K562 (cell line): ENCODE measurements around the gene MYO1H. TPM values are rescaled to one million over a fixed set of nuclear protein-coding genes. Genes with fewer than 3 reads are reported as not detected.

Experiments
- BCLAF1 ChIP-seq, 2 experiments: fragments of 450-650 bp in 1 of 2; IDR thresholded peaks; 2 replicates each; pipeline ENCODE4 v1.6.1; 2011 to 2017; ENCODE audit warnings: low read depth in 2 of 2, antibody characterized with exemption in 1 of 2, borderline replicate concordance in 1 of 2, low read length in 1 of 2, mild to moderate bottlenecking in 1 of 2, mixed read lengths in 1 of 2; ENCODE audit not compliant: control insufficient read depth in 1 of 2
- CSDE1 ChIP-seq, 2 experiments: fragments of 450-650 bp; IDR thresholded peaks; 2 replicates each; pipeline ENCODE4 v1.6.1; 2016; ENCODE audit warnings: mild to moderate bottlenecking in 1 of 2
- E2F8 ChIP-seq: fragments of 450-650 bp; IDR thresholded peaks from 2 replicates; pipeline ENCODE4 v1.7.1; 2018; ENCODE audit warnings: mild to moderate bottlenecking, low read depth; ENCODE audit not compliant: partially characterized antibody
- EP300 ChIP-seq: IDR thresholded peaks from 2 replicates; pipeline ENCODE4 v1.6.1; 2012; ENCODE audit warnings: low read length, improper control_type of control experiment
- EP400 ChIP-seq: fragments of 450-650 bp; IDR thresholded peaks from 2 replicates; pipeline ENCODE4 v1.6.1; 2017; ENCODE audit warnings: antibody characterized with exemption, mild to moderate bottlenecking, moderate library complexity
- ETS1 ChIP-seq: conservative IDR thresholded peaks from 2 replicates; pipeline ENCODE4 v1.6.1; 2011; ENCODE audit warnings: low read depth, mild to moderate bottlenecking, low read length; ENCODE audit not compliant: control insufficient read depth
- FIP1L1 ChIP-seq: fragments of 200-400 bp; formaldehyde crosslinking; IDR thresholded peaks from 2 replicates; pipeline ENCODE4 v1.6.1; 2018; ENCODE audit warnings: mild to moderate bottlenecking, low read depth, low read length; ENCODE audit not compliant: poor library complexity, severe bottlenecking
- MYNN ChIP-seq, 2 experiments: sonication (generic); formaldehyde crosslinking in 1 of 2; IDR thresholded peaks; 2 replicates each; pipeline versions ENCODE4 v1.5.0 to v1.6.1; 2016 to 2020; ENCODE audit warnings: antibody characterized with exemption in 1 of 2, missing genetic modification reagents in 1 of 2
- RBM14 ChIP-seq: fragments of 200-400 bp; formaldehyde crosslinking; IDR thresholded peaks from 2 replicates; pipeline ENCODE4 v1.6.1; 2018; ENCODE audit warnings: low read depth, mild to moderate bottlenecking, low read length, moderate library complexity, borderline replicate concordance; ENCODE audit not compliant: insufficient read depth
- RHOXF2B ChIP-seq: fragments of 250-450 bp; sonication (Bioruptor Pico); conservative IDR thresholded peaks from 2 replicates; pipeline ENCODE4 v1.5.1; 2021
- SRSF1 ChIP-seq: fragments of 200-400 bp; formaldehyde crosslinking; IDR thresholded peaks from 2 replicates; pipeline ENCODE4 v1.6.1; 2017; ENCODE audit warnings: mild to moderate bottlenecking, low read depth, low read length, moderate library complexity
- ZBTB26 ChIP-seq: fragments of 450-650 bp; formaldehyde crosslinking; IDR thresholded peaks from 2 replicates; pipeline ENCODE4 v1.4.0; 2022; ENCODE audit warnings: missing genetic modification characterization
- ZNF124 ChIP-seq: sonication (generic); formaldehyde crosslinking; IDR thresholded peaks from 2 replicates; pipeline ENCODE4 v1.8.1; 2022; ENCODE audit warnings: missing genetic modification reagents
- ZNF197 ChIP-seq: fragments of 200-800 bp; sonication (Bioruptor generic); IDR thresholded peaks from 2 replicates; pipeline ENCODE4 v1.6.1; 2016; ENCODE audit warnings: low read depth, missing genetic modification characterization, missing compliant biosample characterization
- ZNF740 ChIP-seq, 3 experiments: fragments of 200-800 bp in 1 of 3; sonication (Bioruptor generic) in 1 of 3; sonication (generic) in 1 of 3; formaldehyde crosslinking in 1 of 3; IDR thresholded peaks; 2 replicates each; pipeline versions ENCODE4 v1.6.1 to v1.8.0; 2016 to 2022; ENCODE audit warnings: mild to moderate bottlenecking in 2 of 3, missing compliant biosample characterization in 2 of 3, missing genetic modification characterization in 2 of 3, missing genetic modification reagents in 1 of 3
- polyA plus RNA-seq, 8 experiments: library from polyadenylated mRNA; depleted of rRNA in 4 of 8; stranded (reverse) in 5 of 8; unstranded in 3 of 8; fragments of >200 nt; fragmentation: Nextera tagmentation in 2 of 8; fragmentation: Illumina TruSeq in 1 of 8; extraction: Ambion mirVana in 2 of 8; extraction: Trizol in 1 of 8; gene quantifications; 2 replicates each; pipeline versions ENCODE4 v1.2.1 to v1.2.3, GENCODE V29; 2011 to 2014; ENCODE audit warnings: inconsistent platforms in 1 of 8, missing spikeins in 1 of 8
- total RNA-seq, 7 experiments: library from RNA; depleted of rRNA in 6 of 7; stranded (reverse); fragments of >200 nt in 6 of 7; fragmentation: Illumina TruSeq in 2 of 7; extraction: Trizol in 2 of 7; gene quantifications; 2 replicates each; pipeline versions ENCODE4 v1.2.1 to v1.2.3, GENCODE V29; 2011 to 2021; ENCODE audit warnings: low replicate concordance in 1 of 7

Gene MYO1H
- total and polyA plus RNA-seq, 9 of the 15 experiments (the other 6 are each of a cell fraction or from before 2014, with no cell fraction given): not detected

GRCh38 chr12:109477185-109477962 is 129.7 kb downstream of the MYO1H start, which contains the start of the genes KCTD10 and UBE3B (continued):
- TF ChIP-seq ETS1 (peak; percentile 64; the same call in 1 of the 2 replicates), ZNF197 (CRISPR knock-in tag) (no peak), ZBTB26 (no peak), RBM14 (no peak), SRSF1 (no peak), E2F8 (peak; percentile 99), MYNN (IDR thresholded peaks at IDR 0.05) (no peak), MYNN (CRISPR knock-in tag; IDR thresholded peaks at IDR 0.05) (no peak), BCLAF1 (IDR thresholded peaks at IDR 0.05; ENCODE audit: borderline replicate concordance in 1 of 2, control insufficient read depth in 1 of 2, low read depth in 2 of 2, low read length in 1 of 2) (0 out of 4 replicates have a peak, but pooled peaks of 1 of the 2 experiments have one; percentile 57), RHOXF2B (CRISPR knock-in tag) (0 out of 2 replicates have a peak, but pooled peaks have one; percentile 28), ZNF740 (CRISPR knock-in tag; IDR thresholded peaks at IDR 0.05) (no peak; the same call in 1 of the 2 replicates), ZNF740 (tag; IDR thresholded peaks at IDR 0.05) (no peak), FIP1L1 (no peak), ZNF124 (CRISPR knock-in tag) (no peak), EP300 (no peak), CSDE1 (IDR thresholded peaks at IDR 0.05) (peak in 1 of 2 experiments; percentile 49; a peak in 1 of 4 replicates), EP400 (peak; percentile 80)
